Measurements from ENCODE around the gene UBE2QL1.

DNA sequence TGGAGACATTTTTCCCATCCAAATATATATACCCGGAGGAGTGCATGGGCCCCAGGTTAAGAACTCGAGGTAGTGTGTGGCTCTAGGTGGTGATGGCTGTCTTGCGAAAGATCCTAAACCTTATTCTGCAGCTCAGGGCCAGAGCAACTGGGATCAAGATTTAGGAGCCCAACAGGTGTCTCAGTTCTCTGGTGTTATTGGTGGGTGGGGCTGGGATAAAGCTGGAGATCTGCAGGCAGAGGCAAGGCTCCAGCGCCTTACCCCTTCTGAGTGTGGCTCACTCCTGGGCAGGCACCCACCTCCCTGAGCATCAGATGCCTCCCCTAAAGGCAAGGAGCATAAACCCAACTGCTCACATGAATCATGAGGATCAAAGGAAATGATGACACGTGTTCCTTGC is 11.2 kb downstream of the UBE2QL1 start:
- TF ChIP-seq, protein P1, sequence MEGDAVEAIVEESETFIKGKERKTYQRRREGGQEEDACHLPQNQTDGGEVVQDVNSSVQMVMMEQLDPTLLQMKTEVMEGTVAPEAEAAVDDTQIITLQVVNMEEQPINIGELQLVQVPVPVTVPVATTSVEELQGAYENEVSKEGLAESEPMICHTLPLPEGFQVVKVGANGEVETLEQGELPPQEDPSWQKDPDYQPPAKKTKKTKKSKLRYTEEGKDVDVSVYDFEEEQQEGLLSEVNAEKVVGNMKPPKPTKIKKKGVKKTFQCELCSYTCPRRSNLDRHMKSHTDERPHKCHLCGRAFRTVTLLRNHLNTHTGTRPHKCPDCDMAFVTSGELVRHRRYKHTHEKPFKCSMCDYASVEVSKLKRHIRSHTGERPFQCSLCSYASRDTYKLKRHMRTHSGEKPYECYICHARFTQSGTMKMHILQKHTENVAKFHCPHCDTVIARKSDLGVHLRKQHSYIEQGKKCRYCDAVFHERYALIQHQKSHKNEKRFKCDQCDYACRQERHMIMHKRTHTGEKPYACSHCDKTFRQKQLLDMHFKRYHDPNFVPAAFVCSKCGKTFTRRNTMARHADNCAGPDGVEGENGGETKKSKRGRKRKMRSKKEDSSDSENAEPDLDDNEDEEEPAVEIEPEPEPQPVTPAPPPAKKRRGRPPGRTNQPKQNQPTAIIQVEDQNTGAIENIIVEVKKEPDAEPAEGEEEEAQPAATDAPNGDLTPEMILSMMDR (conservative IDR thresholded peaks at IDR 0.05; ENCODE audit: low read length): no peak
- no peak for TF ChIP-seq EZH2phosphoT487 (IDR thresholded peaks at IDR 0.05; ENCODE audit: borderline replicate concordance, low read depth, low read length)
